ENCODE results near the gene SEC23IP. TPM values are rescaled to one million over a fixed set of nuclear protein-coding genes. Genes with fewer than 3 reads are reported as not detected.
"Not testable (repeated sequence)": the region's sequence is repeated elsewhere in the genome, so short reads cannot be mapped to it uniquely, and the experiment has no call there.

Gene SEC23IP
- total and polyA plus RNA-seq, 2 donors (not counting 1 experiment from before 2014, with no cell fraction given): 10.5 to 69.7 TPM

- no peak for DNase-seq
- 94% methylated on average over 3 of the region's 4 CpGs for WGBS (ENCODE audit: insufficient coverage)
- ChIA-PET CTCF (interaction anchor here (0.7 kb wide), 1 partner anchor 172 kb away, joined by 3 read pairs; the partner anchor contains the start of gene INPP5F), POLR2A (no interaction called here)
- Histone ChIP-seq H3K27me3 (replicated peaks in 1 of 4; ENCODE audit: control extremely low read depth in 1 of 4, control insufficient read depth in 3 of 4, insufficient read depth in 4 of 4, low read length in 3 of 4) (no peaks in the 10 kb centered on the region), H3K4me1 (ENCODE audit: control insufficient read depth in 2 of 2, insufficient read depth in 2 of 2, low read length in 2 of 2) (peaks cover 0 to 6% of the 10 kb centered on the region in 2 donors), H3K27ac (ENCODE audit: low read length in 2 of 2) (no peak overlapping the region), H3K9ac (ENCODE audit: low read length) (no peak overlapping the region), H3K79me2 (ENCODE audit: control insufficient read depth, insufficient read depth, low read length) (peaks cover 65% of the 10 kb centered on the region), H4K20me1 (ENCODE audit: control insufficient read depth, insufficient read depth, low read length, poor library complexity, severe bottlenecking) (peaks cover 23% of the 10 kb centered on the region), H3K4me2 (replicated peaks; ENCODE audit: low read depth, low read length, poor library complexity, severe bottlenecking) (no peak overlapping the region), H3K4me3 (ENCODE audit: control extremely low read depth in 1 of 5, extremely low read depth in 1 of 5, insufficient read depth in 1 of 5, low read depth in 2 of 5, low read length in 4 of 5) (no peak overlapping the region), H2AFZ (ENCODE audit: insufficient read depth, low read depth, low read length, poor library complexity, severe bottlenecking) (no peak overlapping the region), H3K9me3 (ENCODE audit: control extremely low read depth in 1 of 3, control insufficient read depth in 2 of 3, insufficient read depth in 1 of 3, low read length in 2 of 3) (no peaks in the 10 kb centered on the region), H3K36me3 (replicated peaks in 1 of 2; ENCODE audit: control extremely low read depth in 1 of 2, control insufficient read depth in 1 of 2, extremely low read depth in 1 of 2, insufficient read depth in 2 of 2, low read length in 1 of 2) (peaks cover 4 to 25% of the 10 kb centered on the region in 2 experiments)
- intact Hi-C loops (cut with micrococcal nuclease): no loop called here
- H3K27me3 Mint-ChIP-seq: no peaks in the 10 kb centered on the region
- H3K9me3 Mint-ChIP-seq (ENCODE audit: insufficient read depth): no peaks in the 10 kb centered on the region
- H3K4me3 Mint-ChIP-seq: no peak overlapping the region
- H3K27ac Mint-ChIP-seq: no peak overlapping the region
- TF ChIP-seq, protein P1, sequence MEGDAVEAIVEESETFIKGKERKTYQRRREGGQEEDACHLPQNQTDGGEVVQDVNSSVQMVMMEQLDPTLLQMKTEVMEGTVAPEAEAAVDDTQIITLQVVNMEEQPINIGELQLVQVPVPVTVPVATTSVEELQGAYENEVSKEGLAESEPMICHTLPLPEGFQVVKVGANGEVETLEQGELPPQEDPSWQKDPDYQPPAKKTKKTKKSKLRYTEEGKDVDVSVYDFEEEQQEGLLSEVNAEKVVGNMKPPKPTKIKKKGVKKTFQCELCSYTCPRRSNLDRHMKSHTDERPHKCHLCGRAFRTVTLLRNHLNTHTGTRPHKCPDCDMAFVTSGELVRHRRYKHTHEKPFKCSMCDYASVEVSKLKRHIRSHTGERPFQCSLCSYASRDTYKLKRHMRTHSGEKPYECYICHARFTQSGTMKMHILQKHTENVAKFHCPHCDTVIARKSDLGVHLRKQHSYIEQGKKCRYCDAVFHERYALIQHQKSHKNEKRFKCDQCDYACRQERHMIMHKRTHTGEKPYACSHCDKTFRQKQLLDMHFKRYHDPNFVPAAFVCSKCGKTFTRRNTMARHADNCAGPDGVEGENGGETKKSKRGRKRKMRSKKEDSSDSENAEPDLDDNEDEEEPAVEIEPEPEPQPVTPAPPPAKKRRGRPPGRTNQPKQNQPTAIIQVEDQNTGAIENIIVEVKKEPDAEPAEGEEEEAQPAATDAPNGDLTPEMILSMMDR (IDR thresholded peaks at IDR 0.05): no peak
- no peak for TF ChIP-seq EZH2 (IDR thresholded peaks at IDR 0.05; ENCODE audit: borderline replicate concordance, insufficient read depth, low read depth, low read length, poor library complexity, severe bottlenecking)
- ATAC-seq (ENCODE audit: low read depth): no peak
- H3K4me1 Mint-ChIP-seq: peaks cover 49% of the 10 kb centered on the region
Observed at GRCh38 chr10:119898577-119898976, 6.0 kb downstream of the SEC23IP start.

DNA sequence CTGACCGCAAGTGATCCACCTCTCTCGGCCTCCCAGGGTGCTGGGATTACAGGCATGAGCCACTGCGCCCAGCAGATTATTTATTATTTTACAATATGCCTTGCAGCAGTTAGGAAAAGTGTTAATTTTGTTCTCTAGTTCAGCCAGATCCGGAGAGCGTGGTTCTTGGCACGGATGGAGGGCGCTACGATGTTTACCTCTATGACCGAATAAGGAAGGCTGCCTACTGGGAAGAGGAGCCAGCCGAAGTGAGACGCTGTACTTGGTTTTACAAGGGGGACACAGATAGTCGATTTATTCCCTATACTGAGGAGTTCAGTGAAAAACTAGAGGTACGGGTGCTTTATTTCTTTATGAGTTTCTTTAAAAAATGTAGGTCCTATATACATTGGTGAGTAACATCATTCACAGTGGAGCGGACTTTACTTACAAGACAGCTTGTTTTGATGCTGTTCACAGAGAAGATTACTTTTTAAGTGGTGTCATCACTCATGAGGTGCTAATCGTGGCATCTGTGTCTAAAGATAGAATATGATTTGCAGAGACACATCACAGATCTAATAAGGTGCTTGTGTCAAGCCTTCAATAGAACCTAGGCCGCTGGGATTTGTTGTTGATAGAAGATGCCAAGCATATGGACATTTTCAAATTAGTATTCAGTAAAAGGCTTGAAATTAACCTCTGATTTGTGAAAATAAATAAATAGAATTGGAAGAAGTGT, 11.6 kb downstream of the SEC23IP start:
- no peaks in the 10 kb centered on the region for H3K27me3 Mint-ChIP-seq
- no peak overlapping the region for H3K27ac Mint-ChIP-seq
- no peaks in the 10 kb centered on the region for H3K4me1 ChIP-seq (ENCODE audit: control insufficient read depth in 2 of 2, insufficient read depth in 2 of 2, low read length in 2 of 2)
- H3K9ac ChIP-seq (ENCODE audit: low read length): no peak overlapping the region
- H3K36me3 ChIP-seq (replicated peaks in 1 of 2; ENCODE audit: control extremely low read depth in 1 of 2, control insufficient read depth in 1 of 2, extremely low read depth in 1 of 2, insufficient read depth in 2 of 2, low read length in 1 of 2): peaks cover 7 to 52% of the 10 kb centered on the region in 2 experiments
- H3K9me3 ChIP-seq (ENCODE audit: control extremely low read depth in 1 of 3, control insufficient read depth in 2 of 3, insufficient read depth in 1 of 3, low read length in 2 of 3): no peaks in the 10 kb centered on the region
- H3K79me2 ChIP-seq (ENCODE audit: control insufficient read depth, insufficient read depth, low read length): peaks cover 24% of the 10 kb centered on the region
- DNase-seq (no peak), ATAC-seq (ENCODE audit: low read depth) (no peak)
- intact Hi-C loops (cut with micrococcal nuclease): no loop called here
- no peak overlapping the region for H3K27ac ChIP-seq (ENCODE audit: low read length in 2 of 2)
- H3K27me3 ChIP-seq (replicated peaks in 1 of 4; ENCODE audit: control extremely low read depth in 1 of 4, control insufficient read depth in 3 of 4, insufficient read depth in 4 of 4, low read length in 3 of 4): no peaks in the 10 kb centered on the region
- no peak overlapping the region for H3K4me3 Mint-ChIP-seq
- no peak for TF ChIP-seq EZH2 (IDR thresholded peaks at IDR 0.05; ENCODE audit: borderline replicate concordance, insufficient read depth, low read depth, low read length, poor library complexity, severe bottlenecking)
- TF ChIP-seq, protein P1 (IDR thresholded peaks at IDR 0.05): no peak
- no peak overlapping the region for H3K4me3 ChIP-seq (ENCODE audit: control extremely low read depth in 1 of 5, extremely low read depth in 1 of 5, insufficient read depth in 1 of 5, low read depth in 2 of 5, low read length in 4 of 5)
- no peaks in the 10 kb centered on the region for H3K9me3 Mint-ChIP-seq (ENCODE audit: insufficient read depth)
- no peak overlapping the region for H2AFZ ChIP-seq (ENCODE audit: insufficient read depth, low read depth, low read length, poor library complexity, severe bottlenecking)
- CTCF ChIA-PET: no interaction called here
- no peak overlapping the region for H3K4me2 ChIP-seq (replicated peaks; ENCODE audit: low read depth, low read length, poor library complexity, severe bottlenecking)
- H4K20me1 ChIP-seq (ENCODE audit: control insufficient read depth, insufficient read depth, low read length, poor library complexity, severe bottlenecking): peaks cover 8% of the 10 kb centered on the region
- POLR2A ChIA-PET: no interaction called here
- over 99% methylated on average over 9 of the region's 16 CpGs for WGBS (ENCODE audit: insufficient coverage)
- H3K4me1 Mint-ChIP-seq: peaks cover 6% of the 10 kb centered on the region

GRCh38 chr10:119907695-119908094, 15.2 kb downstream of the SEC23IP start:
- H3K9me3 ChIP-seq (ENCODE audit: control extremely low read depth in 1 of 3, control insufficient read depth in 2 of 3, insufficient read depth in 1 of 3, low read length in 2 of 3); DNase-seq; H3K4me3 Mint-ChIP-seq; H3K79me2 ChIP-seq (ENCODE audit: control insufficient read depth, insufficient read depth, low read length); H3K27ac Mint-ChIP-seq; intact Hi-C loops (cut with micrococcal nuclease); POLR2A ChIA-PET; H3K4me1 Mint-ChIP-seq; H3K4me3 ChIP-seq (ENCODE audit: control extremely low read depth in 1 of 5, extremely low read depth in 1 of 5, insufficient read depth in 1 of 5, low read depth in 2 of 5, low read length in 4 of 5); H2AFZ ChIP-seq (ENCODE audit: insufficient read depth, low read depth, low read length, poor library complexity, severe bottlenecking); H3K4me1 ChIP-seq (ENCODE audit: control insufficient read depth in 2 of 2, insufficient read depth in 2 of 2, low read length in 2 of 2); ATAC-seq (ENCODE audit: low read depth); H3K27me3 Mint-ChIP-seq; H4K20me1 ChIP-seq (ENCODE audit: control insufficient read depth, insufficient read depth, low read length, poor library complexity, severe bottlenecking); H3K9ac ChIP-seq (ENCODE audit: low read length); CTCF ChIA-PET; H3K27ac ChIP-seq (ENCODE audit: low read length in 2 of 2); H3K4me2 ChIP-seq (replicated peaks; ENCODE audit: low read depth, low read length, poor library complexity, severe bottlenecking); H3K27me3 ChIP-seq (replicated peaks in 1 of 4; ENCODE audit: control extremely low read depth in 1 of 4, control insufficient read depth in 3 of 4, insufficient read depth in 4 of 4, low read length in 3 of 4); H3K9me3 Mint-ChIP-seq (ENCODE audit: insufficient read depth): not testable (repeated sequence)
- H3K36me3 ChIP-seq (replicated peaks in 1 of 2; ENCODE audit: control extremely low read depth in 1 of 2, control insufficient read depth in 1 of 2, extremely low read depth in 1 of 2, insufficient read depth in 2 of 2, low read length in 1 of 2): peaks cover 11 to 67% of the 10 kb centered on the region in 2 experiments
- no CpG with 5 or more reads among the region's 7 CpGs for WGBS (ENCODE audit: insufficient coverage)

Data from B cell (primary cell).